Muscle of back (tissue), 13 donors: ENCODE data around the gene SLIRP. TPM values are rescaled to one million over a fixed set of nuclear protein-coding genes. Genes with fewer than 3 reads are reported as not detected.
"Not testable (repeated sequence)": the region's sequence is repeated elsewhere in the genome, so short reads cannot be mapped to it uniquely, and the experiment has no call there.

Experiments used
- DNase-seq, 3 donors: peaks; one replicate each; pipeline versions ENCODE4 v3.0.0 to v3.0.0-alpha.2; 2013
- long read RNA-seq, 9 donors: transcript quantifications; one replicate each; lab custom pipeline, GENCODE V29; 2026
- polyA plus RNA-seq, 10 donors: library from polyadenylated mRNA; unstranded; fragments of 120-200 nt; gene quantifications; one replicate each; pipeline ENCODE4 v1.2.1, GENCODE V29; 2013; ENCODE audit not compliant: insufficient read length in 10 of 10

Gene SLIRP
- polyA plus RNA-seq = 10 to 100 TPM; 70.1 to 82.1 (median 76.9) TPM
- long read RNA-seq, donor 1, transcript SLIRP-209 (4 exons, 408 nt) = major isoform, 83 of 88 reads
- long read RNA-seq, donor 1, partial matches to known transcripts = 0 of 88 reads
- long read RNA-seq, donor 1, other reads (novel, unspliced or antisense) = 0 of 88 reads
- long read RNA-seq, donor 2, transcript SLIRP-201 (4 exons, 394 nt) = minor isoform, 6 of 111 reads
- long read RNA-seq, donor 2, transcript SLIRP-209 (4 exons, 408 nt) = major isoform, 100 of 111 reads
- long read RNA-seq, donor 2, partial matches to known transcripts = 0 of 111 reads
- long read RNA-seq, donor 2, other reads (novel, unspliced or antisense) = 0 of 111 reads
- long read RNA-seq, donor 3 = 0 reads
- long read RNA-seq, donor 4, transcript SLIRP-209 (4 exons, 408 nt) = major isoform, 81 of 87 reads
- long read RNA-seq, donor 4, partial matches to known transcripts = 0 of 87 reads
- long read RNA-seq, donor 4, other reads (novel, unspliced or antisense) = 0 of 87 reads
- long read RNA-seq, donor 5, transcript SLIRP-209 (4 exons, 408 nt) = major isoform, 149 of 166 reads
- long read RNA-seq, donor 5, partial matches to known transcripts = 6 of 166 reads
- long read RNA-seq, donor 5, other reads (novel, unspliced or antisense) = 0 of 166 reads
- long read RNA-seq, donor 6, transcript SLIRP-209 (4 exons, 408 nt) = major isoform, 102 of 117 reads
- long read RNA-seq, donor 6, partial matches to known transcripts = 5 of 117 reads
- long read RNA-seq, donor 6, other reads (novel, unspliced or antisense) = 0 of 117 reads
- long read RNA-seq, donor 7, transcript SLIRP-209 (4 exons, 408 nt) = major isoform, 68 of 95 reads
- long read RNA-seq, donor 7, partial matches to known transcripts = 13 of 95 reads
- long read RNA-seq, donor 7, other reads (novel, unspliced or antisense) = 7 of 95 reads
- long read RNA-seq, donor 8, transcript SLIRP-209 (4 exons, 408 nt) = major isoform, 66 of 101 reads
- long read RNA-seq, donor 8, partial matches to known transcripts = 23 of 101 reads
- long read RNA-seq, donor 8, other reads (novel, unspliced or antisense) = 0 of 101 reads
- long read RNA-seq, donor 9, transcript SLIRP-209 (4 exons, 408 nt) = major isoform, 16 of 17 reads
- long read RNA-seq, donor 9, partial matches to known transcripts = 0 of 17 reads
- long read RNA-seq, donor 9, other reads (novel, unspliced or antisense) = 0 of 17 reads

- DNase-seq = peak; percentile 88 to 96 (median 92)
Measured at GRCh38 chr14:77707724-77708408, at the start of gene SLIRP, which contains the start of gene ALKBH1. Gene SLIRP (plus strand): TSS chr14:77708103. CDS start chr14:77708112, 9 bp downstream. Gene ALKBH1 (minus strand): TSS chr14:77708023. CDS start chr14:77708004, 19 bp downstream.

- DNase-seq = no peak
Measured at GRCh38 chr14:77659831-77660230, 48.1 kb upstream of the SLIRP start.

DNA sequence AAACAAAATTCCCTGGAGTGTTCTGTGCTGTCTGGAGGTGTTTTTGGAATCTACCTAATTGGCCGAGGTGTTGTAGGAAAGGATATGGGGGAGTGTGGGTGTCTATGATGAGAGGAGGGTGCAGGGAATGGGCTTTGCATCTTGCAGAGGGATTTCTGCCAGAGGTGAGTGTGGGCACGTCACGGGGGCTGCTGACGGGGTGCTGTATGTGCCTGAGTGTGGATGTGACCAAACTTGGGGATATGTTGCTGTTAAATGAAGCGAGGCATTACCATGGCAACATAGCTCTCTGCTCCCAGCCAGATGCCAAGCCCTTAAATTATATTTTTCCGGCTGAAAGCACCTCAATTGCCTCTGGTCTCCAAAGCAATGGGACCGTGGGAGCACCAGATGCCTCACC is 47.1 kb upstream of the SLIRP start:
- DNase-seq = no peak

DNA sequence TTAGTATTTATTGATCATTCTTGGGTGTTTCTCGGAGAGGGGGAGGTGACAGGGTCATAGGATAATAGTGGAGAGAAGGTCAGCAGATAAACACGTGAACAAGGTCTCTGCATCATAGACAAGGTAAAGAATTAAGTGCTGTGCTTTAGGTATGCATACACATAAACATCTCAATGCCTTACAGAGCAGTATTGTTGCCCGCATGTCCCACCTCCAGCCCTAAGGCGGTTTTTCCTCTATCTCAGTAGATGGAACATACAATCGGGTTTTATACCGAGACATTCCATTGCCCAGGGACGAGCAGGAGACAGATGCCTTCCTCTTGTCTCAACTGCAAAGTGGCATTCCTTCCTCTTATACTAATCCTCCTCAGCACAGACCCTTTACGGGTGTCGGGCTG is 46.3 kb upstream of the SLIRP start:
- DNase-seq = not testable (repeated sequence)

GRCh38 chr14:77663293-77663692 is 44.6 kb upstream of the SLIRP start:
- no peak for DNase-seq

DNA sequence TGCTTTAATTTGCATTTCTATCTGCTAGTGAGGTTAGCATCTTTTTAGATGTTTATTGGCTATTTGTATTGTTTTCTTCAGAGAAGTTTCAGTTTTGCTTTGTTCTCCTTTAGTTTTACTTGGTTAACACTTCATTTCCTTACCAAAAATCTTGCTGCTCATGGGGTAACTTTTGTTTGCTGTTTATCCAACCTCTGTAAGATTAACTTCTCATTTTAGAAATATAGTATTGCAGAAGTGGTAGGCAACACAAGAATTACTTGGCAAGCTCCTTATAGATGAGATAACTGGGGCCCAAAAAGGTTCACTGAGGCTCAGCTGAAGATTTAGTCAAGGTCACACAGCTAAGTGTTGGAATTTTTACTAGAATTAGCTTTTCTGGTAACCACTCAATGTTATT is 40.6 kb upstream of the SLIRP start:
- DNase-seq = no peak

- DNase-seq = no peak
Measured at GRCh38 chr14:77673193-77673592, 34.7 kb upstream of the SLIRP start.

GRCh38 chr14:77674931-77675330 is 33.0 kb upstream of the SLIRP start:
- no peak for DNase-seq

- no peak for DNase-seq
Measured at GRCh38 chr14:77681196-77682157, 26.4 kb upstream of the SLIRP start.

DNA sequence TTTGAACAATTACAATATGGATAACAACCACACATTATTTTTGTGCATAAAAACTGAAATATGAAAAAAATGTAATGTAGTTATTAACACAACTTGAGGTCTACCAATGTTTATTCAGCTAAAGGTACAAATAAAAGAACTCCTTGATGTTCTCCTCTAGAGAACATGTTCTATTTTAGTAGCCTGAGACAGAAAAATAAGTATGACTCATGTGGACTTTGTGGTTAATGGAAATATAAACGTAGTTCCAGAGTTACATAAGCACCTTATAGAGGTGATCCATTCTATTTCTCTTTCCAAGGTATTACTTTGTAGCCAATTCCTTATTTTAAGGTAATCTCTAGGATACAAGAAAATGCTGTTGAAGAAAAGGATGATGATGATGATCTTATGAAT is 25.7 kb upstream of the SLIRP start:
- no peak for DNase-seq

DNA sequence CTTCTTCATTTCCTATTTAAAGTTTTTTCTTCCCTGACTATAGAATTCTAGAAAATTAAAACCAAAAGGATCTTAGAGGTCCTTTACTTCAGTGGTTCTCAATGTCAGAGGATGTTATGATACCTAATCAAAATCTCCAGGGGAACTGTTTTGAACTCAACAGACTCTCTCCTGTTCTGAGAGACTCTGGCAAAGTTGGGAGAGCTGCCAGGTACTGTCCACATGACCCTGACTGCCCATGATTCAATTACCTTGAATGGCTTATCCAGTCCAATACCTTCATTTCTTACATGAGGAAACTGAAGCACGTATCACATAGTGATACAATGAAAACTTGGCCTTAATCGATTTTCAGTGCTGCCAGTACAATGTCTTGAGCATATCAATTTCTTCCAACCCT is 16.6 kb upstream of the SLIRP start:
- DNase-seq = no peak

DNA sequence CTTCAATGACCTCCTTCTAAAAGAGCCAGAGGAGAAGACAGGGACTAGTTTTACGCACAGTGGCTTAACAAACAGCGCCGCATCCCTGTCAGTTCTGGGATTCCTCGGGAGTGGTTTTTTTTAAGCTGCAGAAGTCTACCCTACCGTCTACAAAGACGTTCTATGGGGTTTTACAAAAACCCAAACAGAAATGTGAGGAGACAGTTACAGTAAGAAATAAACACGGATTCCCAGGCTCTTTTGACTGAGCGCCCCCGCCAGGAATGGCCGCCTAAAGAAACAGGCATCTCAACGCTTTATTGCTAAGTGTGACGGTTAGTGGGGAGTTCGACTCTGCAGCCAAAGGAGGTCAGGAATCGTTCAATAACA is 564 bp upstream of the SLIRP start:
- peak in 2 of 3 donors; percentile 26 to 30 for DNase-seq

GRCh38 chr14:77708749-77709148 is 846 bp downstream of the SLIRP start:
- DNase-seq = no peak

DNA sequence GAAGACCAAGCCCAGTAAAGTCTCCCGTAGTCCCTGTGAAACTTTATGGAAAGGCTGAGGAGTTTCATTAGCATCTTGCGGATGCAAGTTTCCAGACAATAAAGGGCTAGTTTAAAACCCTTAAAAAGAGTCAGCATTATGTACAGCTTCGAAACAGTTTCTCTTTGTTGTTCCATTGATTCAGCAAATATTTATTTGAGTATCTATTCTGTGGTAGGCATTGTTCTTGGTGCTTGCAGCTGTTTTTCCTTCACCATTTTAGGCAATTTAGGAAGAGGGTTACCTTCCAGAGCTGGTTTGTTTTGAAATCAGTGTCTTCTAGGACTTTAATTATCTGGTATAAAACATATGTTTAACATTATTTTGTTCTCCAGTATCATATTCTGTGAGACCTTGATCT is 1.5 kb downstream of the SLIRP start:
- no peak for DNase-seq

- no peak for DNase-seq
Measured at GRCh38 chr14:77710364-77710763, 2.5 kb downstream of the SLIRP start.

DNA sequence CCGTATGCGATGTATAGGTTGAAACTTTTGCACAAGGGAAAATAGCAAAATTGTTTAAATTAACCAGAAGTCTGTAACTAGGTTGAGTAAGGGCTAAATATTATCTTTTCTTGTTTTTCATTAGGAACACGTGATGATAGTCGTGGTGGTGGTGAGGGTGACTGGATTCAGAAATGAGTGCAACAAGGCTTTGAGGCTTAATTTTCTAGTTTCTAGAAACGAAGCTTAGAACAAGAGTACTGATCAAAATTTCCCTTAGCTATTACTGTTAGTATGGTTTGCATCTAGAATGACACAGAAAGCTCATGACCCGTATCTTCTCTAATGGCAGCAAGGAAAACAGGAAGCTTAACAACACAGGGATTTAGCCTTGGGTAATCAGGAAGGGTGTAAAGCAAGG is 7.0 kb downstream of the SLIRP start:
- DNase-seq = no peak

GRCh38 chr14:77717608-77718305 is 9.9 kb downstream of the SLIRP start:
- DNase-seq = no peak

- no peak for DNase-seq
Measured at GRCh38 chr14:77721437-77721836, 13.5 kb downstream of the SLIRP start.

DNA sequence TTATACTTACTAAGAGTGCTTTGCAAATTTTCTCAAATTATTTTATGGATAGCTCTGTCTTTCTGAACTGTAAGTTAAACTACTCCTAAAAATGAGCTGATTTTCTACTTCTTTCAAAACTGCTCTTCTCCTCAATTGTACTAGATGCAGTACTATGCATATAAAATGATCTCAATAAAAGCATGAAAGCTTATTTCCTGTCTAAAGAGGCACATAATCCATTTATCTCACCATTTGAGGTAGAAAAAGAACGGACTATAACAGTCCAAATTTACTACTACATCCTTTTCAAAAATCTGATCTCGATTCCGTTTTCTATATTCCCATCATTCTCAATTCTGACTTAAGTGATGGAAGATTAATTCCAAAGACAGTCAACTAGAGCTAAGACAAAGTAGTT is 14.4 kb downstream of the SLIRP start:
- no peak for DNase-seq
